H1 (cell line): ENCODE measurements around the gene ITPR1. TPM values are rescaled to one million over a fixed set of nuclear protein-coding genes. Genes with fewer than 3 reads are reported as not detected.

Source experiments
- CTCF ChIA-PET: fragments of 300-600 bp; sonication (Branson Sonifier 250); formaldehyde crosslinking; loops from one replicate; lab custom pipeline; 2021; ENCODE audit not compliant: partially characterized antibody; lab: Charles Lee
- POLR2A ChIA-PET: fragments of 300-600 bp; sonication (Branson Sonifier 250); formaldehyde crosslinking; loops from one replicate; lab custom pipeline; 2021; ENCODE audit warnings: inconsistent platforms; ENCODE audit not compliant: partially characterized antibody; lab: Charles Lee
- DNase-seq, 2 experiments: peaks; one replicate each; pipeline versions ENCODE4 v3.0.0 to v3.0.0-alpha.2; 2010 to 2022; ENCODE audit warnings: low spot score in 2 of 2, low read depth in 1 of 2, mixed read lengths in 1 of 2
- FAIRE-seq: peaks from 2 replicates; lab custom pipeline; 2011; peaks lifted over from hg19 to GRCh38; lab: Jason Lieb, UNC
- H2AFZ ChIP-seq: 2 replicates; pipeline ENCODE4 v1.8.1; 2012; ENCODE audit warnings: low read length, inconsistent platforms
- H2AK5ac ChIP-seq: 2 replicates; pipeline ENCODE4 v1.6.1; 2013; ENCODE audit warnings: low read depth, low read length
- H2BK120ac ChIP-seq: replicated peaks from 2 replicates; pipeline ENCODE3; 2013; ENCODE audit warnings: low read depth, low read length, inconsistent platforms
- H2BK12ac ChIP-seq: 2 replicates; pipeline ENCODE4 v1.6.1; 2013; ENCODE audit warnings: low read depth, low read length
- H2BK15ac ChIP-seq: 2 replicates; pipeline ENCODE4 v1.6.1; 2013; ENCODE audit warnings: low read length
- H2BK20ac ChIP-seq: 2 replicates; pipeline ENCODE4 v1.6.1; 2013; ENCODE audit warnings: low read length
- H2BK5ac ChIP-seq: 2 replicates; pipeline ENCODE4 v1.6.1; 2013; ENCODE audit warnings: low read depth, low read length
- H3K14ac ChIP-seq: 2 replicates; pipeline ENCODE4 v1.6.1; 2013; ENCODE audit warnings: inconsistent platforms; ENCODE audit not compliant: insufficient read length
- H3K18ac ChIP-seq: 2 replicates; pipeline ENCODE4 v1.6.1; 2013; ENCODE audit warnings: low read length; ENCODE audit errors: extremely low read depth
- H3K23ac ChIP-seq: 2 replicates; pipeline ENCODE4 v1.6.1; 2013; ENCODE audit warnings: inconsistent platforms; ENCODE audit not compliant: insufficient read length
- H3K23me2 ChIP-seq: 2 replicates; pipeline ENCODE4 v1.6.1; 2013; ENCODE audit warnings: low read depth, low read length
- H3K27ac ChIP-seq: 2 replicates; pipeline ENCODE4 v1.6.1; 2011; ENCODE audit warnings: low read depth, low read length, inconsistent platforms
- H3K27me3 ChIP-seq, 4 experiments: replicated peaks in 1 of 4; 1 replicate in 1 of 4; 2 replicates in 3 of 4; pipeline versions ENCODE4 v1.6.1 to v1.8.1; 2011 to 2013; ENCODE audit warnings: low read length in 3 of 4, mild to moderate bottlenecking in 3 of 4, inconsistent platforms in 2 of 4, mixed read lengths in 2 of 4, moderate library complexity in 1 of 4; ENCODE audit not compliant: control insufficient read depth in 3 of 4, insufficient read depth in 3 of 4; ENCODE audit errors: extremely low read depth in 1 of 4
- H3K36me3 ChIP-seq, 4 experiments: 2 replicates each; pipeline versions ENCODE4 v1.6.1 to v1.8.1; 2011 to 2013; ENCODE audit warnings: mild to moderate bottlenecking in 4 of 4, low read length in 3 of 4, moderate library complexity in 2 of 4, control low read depth in 1 of 4, inconsistent platforms in 1 of 4; ENCODE audit not compliant: insufficient read depth in 4 of 4, control insufficient read depth in 2 of 4
- H3K4ac ChIP-seq: replicated peaks from 2 replicates; pipeline ENCODE3; 2013; ENCODE audit warnings: low read length, low read depth, mixed read lengths, inconsistent platforms; ENCODE audit not compliant: insufficient read length
- H3K4me1 ChIP-seq, 4 experiments: replicated peaks in 1 of 4; 1 replicate in 1 of 4; 2 replicates in 3 of 4; pipeline versions ENCODE4 v1.6.1 to v1.8.1; 2011 to 2013; ENCODE audit warnings: low read length in 3 of 4, inconsistent platforms in 2 of 4, mixed read lengths in 1 of 4; ENCODE audit not compliant: insufficient read depth in 4 of 4, control insufficient read depth in 3 of 4
- H3K4me2 ChIP-seq, 2 experiments: 2 replicates each; pipeline versions ENCODE4 v1.6.1 to v1.8.1; 2011 to 2013; ENCODE audit warnings: low read depth in 2 of 2, low read length in 2 of 2, control low read depth in 1 of 2, inconsistent platforms in 1 of 2, mild to moderate bottlenecking in 1 of 2; ENCODE audit not compliant: insufficient read depth in 1 of 2
- H3K4me3 ChIP-seq, 4 experiments: fragments of 200-600, 300-600 bp in 1 of 4; sonication (generic), shearing (Covaris generic), sonication (Bioruptor Twin) in 1 of 4; 2 replicates each; pipeline versions ENCODE4 v1.5.1 to v1.8.1; 2011 to 2016; ENCODE audit warnings: low read length in 4 of 4, low read depth in 3 of 4, control low read depth in 2 of 4, inconsistent platforms in 2 of 4, mild to moderate bottlenecking in 2 of 4, mixed read lengths in 1 of 4, moderate library complexity in 1 of 4; ENCODE audit not compliant: insufficient read depth in 2 of 4; ENCODE audit errors: extremely low read depth in 1 of 4
- H3K56ac ChIP-seq: replicated peaks from 2 replicates; pipeline ENCODE3; 2013; ENCODE audit warnings: low read depth, mild to moderate bottlenecking, mixed read lengths, low read length, inconsistent platforms; ENCODE audit not compliant: insufficient read length
- H3K79me1 ChIP-seq: 2 replicates; pipeline ENCODE4 v1.6.1; 2013; ENCODE audit warnings: low read depth, low read length, control low read depth
- H3K79me2 ChIP-seq, 2 experiments: 2 replicates each; pipeline versions ENCODE4 v1.6.1 to v1.8.1; 2012 to 2013; ENCODE audit warnings: low read length in 2 of 2, mild to moderate bottlenecking in 2 of 2, inconsistent platforms in 1 of 2; ENCODE audit not compliant: insufficient read depth in 2 of 2, control insufficient read depth in 1 of 2
- H3K9ac ChIP-seq, 4 experiments: replicated peaks in 1 of 4; 1 replicate in 1 of 4; 2 replicates in 3 of 4; pipeline versions ENCODE4 v1.6.1 to v1.8.1; 2011 to 2013; ENCODE audit warnings: low read depth in 3 of 4, low read length in 3 of 4, control low read depth in 2 of 4, mild to moderate bottlenecking in 2 of 4, moderate library complexity in 2 of 4, inconsistent platforms in 1 of 4; ENCODE audit errors: extremely low read depth in 1 of 4
- H3K9me3 ChIP-seq, 2 experiments: 2 replicates each; pipeline versions ENCODE4 v1.6.1 to v1.8.1; 2012 to 2013; ENCODE audit warnings: mild to moderate bottlenecking in 2 of 2, moderate library complexity in 2 of 2, control low read depth in 1 of 2, inconsistent platforms in 1 of 2, low read depth in 1 of 2, low read length in 1 of 2, mixed read lengths in 1 of 2; ENCODE audit not compliant: insufficient read depth in 2 of 2
- H4K20me1 ChIP-seq, 2 experiments: replicated peaks in 1 of 2; 2 replicates each; pipeline versions ENCODE3 to v1.8.1; 2011 to 2013; ENCODE audit warnings: inconsistent platforms in 2 of 2, low read length in 2 of 2, mild to moderate bottlenecking in 1 of 2; ENCODE audit not compliant: insufficient read depth in 2 of 2, control insufficient read depth in 1 of 2
- H4K5ac ChIP-seq: 2 replicates; pipeline ENCODE4 v1.6.1; 2013; ENCODE audit warnings: low read length, low read depth, mixed read lengths, inconsistent platforms; ENCODE audit not compliant: insufficient read length
- H4K8ac ChIP-seq: 2 replicates; pipeline ENCODE4 v1.8.0; 2013; ENCODE audit warnings: mild to moderate bottlenecking, moderate library complexity, low read length, inconsistent platforms; ENCODE audit not compliant: insufficient read depth; ENCODE audit errors: extremely low read depth
- H4K91ac ChIP-seq: replicated peaks from 2 replicates; pipeline ENCODE3; 2013; ENCODE audit warnings: low read length, mixed read lengths, inconsistent platforms; ENCODE audit not compliant: insufficient read length
- ASH2L ChIP-seq: fragments of 200-600, 300-600 bp; sonication (generic); IDR thresholded peaks from one replicate; pipeline ENCODE4 v1.7.1; 2017; ENCODE audit warnings: low read length
- ATF3 ChIP-seq: IDR thresholded peaks from 2 replicates; pipeline ENCODE4 v1.6.1; 2011; ENCODE audit warnings: low read depth, mild to moderate bottlenecking, low read length; ENCODE audit not compliant: insufficient read depth
- BRCA1 ChIP-seq: IDR thresholded peaks from 2 replicates; pipeline ENCODE4 v1.6.1; 2012; ENCODE audit warnings: low read depth, low read length, improper control_type of control experiment
- CBX8 ChIP-seq: fragments of 300-800, 300-1000 bp; sonication (generic); IDR thresholded peaks from 2 replicates; pipeline ENCODE4 v1.7.1; 2016; ENCODE audit warnings: low read depth, low read length, borderline replicate concordance
- E2F6 ChIP-seq: IDR thresholded peaks from 2 replicates; pipeline ENCODE4 v1.6.1; 2012; ENCODE audit warnings: inconsistent platforms
- GABPA ChIP-seq: IDR thresholded peaks from 2 replicates; pipeline ENCODE4 v1.6.1; 2011; ENCODE audit warnings: mild to moderate bottlenecking, low read length, moderate library complexity, borderline replicate concordance; ENCODE audit not compliant: insufficient read depth
- KDM1A ChIP-seq: fragments of 200-600, 300-600 bp; sonication (generic); IDR thresholded peaks from 2 replicates; pipeline ENCODE4 v1.7.1; 2016; ENCODE audit warnings: mild to moderate bottlenecking, low read length, borderline replicate concordance
- RFX5 ChIP-seq: IDR thresholded peaks from 2 replicates; pipeline ENCODE4 v1.6.1; 2011; ENCODE audit warnings: low read depth, low read length, improper control_type of control experiment, borderline replicate concordance
- RNF2 ChIP-seq: fragments of 200-900, 300-1000 bp; sonication (generic); IDR thresholded peaks from 2 replicates; pipeline ENCODE4 v1.7.1; 2016; ENCODE audit warnings: borderline replicate concordance, low read depth, mild to moderate bottlenecking, antibody characterized with exemption, low read length; ENCODE audit not compliant: poor library complexity, severe bottlenecking; ENCODE audit errors: missing control alignments
- SIN3A ChIP-seq, 2 experiments: IDR thresholded peaks in 1 of 2; conservative IDR thresholded peaks in 1 of 2; 2 replicates each; pipeline ENCODE4 v1.6.1; 2011 to 2012; ENCODE audit warnings: low read length in 2 of 2, improper control_type of control experiment in 1 of 2, low read depth in 1 of 2, mild to moderate bottlenecking in 1 of 2
- WGBS, 2 experiments: shearing (Covaris generic) in 1 of 2; methylation state at CpG; one replicate each; pipeline versions ENCODE4 v1.1.6 to v1.1.7; 2013 to 2015; ENCODE audit warnings: low lambda C conversion rate in 2 of 2, mixed read lengths in 2 of 2, inconsistent platforms in 1 of 2, low coverage in 1 of 2, missing lambda C conversion rate in 1 of 2; ENCODE audit not compliant: insufficient replicate concordance in 2 of 2, insufficient coverage in 1 of 2, insufficient read length in 1 of 2; ENCODE audit errors: extremely low coverage in 1 of 2, missing lambda C conversion rate in 1 of 2; 5-methylcytosine and 5-hydroxymethylcytosine counted together
- polyA plus RNA-seq, 7 experiments: library from polyadenylated mRNA; depleted of rRNA in 3 of 7; stranded (reverse) in 5 of 7; unstranded in 2 of 7; fragments of >200 nt in 5 of 7; fragments of 200-250 nt in 2 of 7; gene quantifications; 1 replicate in 5 of 7; 2 replicates in 1 of 7; 4 replicates in 1 of 7; pipeline versions ENCODE4 v1.2.1 to v1.2.3, GENCODE V29; 2011 to 2013; ENCODE audit warnings: missing spikeins in 2 of 7, mixed read lengths in 2 of 7
- total RNA-seq: library from RNA; stranded (reverse); fragmentation: NEBNext Ultra II Directional; extraction: Animal tissue kit (Norgen Biotek cat#: 25700); gene quantifications from 2 replicates; pipeline ENCODE4 v1.2.1, GENCODE V29; 2021

Gene ITPR1
- total and polyA plus RNA-seq, 2 of the 8 experiments (the other 6 are each of a cell fraction or from before 2014, with no cell fraction given) = 2.5 to 16.3 TPM

- Histone ChIP-seq H3K9ac (no peak overlapping the region), H2AK5ac (no peak overlapping the region), H3K14ac (no peak overlapping the region), H3K9me3 (peaks cover 5 to 8% of the 10 kb centered on the region in 2 experiments; a peak in 2 of 4 replicates), H3K4me1 (peaks cover 0 to 1% (median 0%) of the 10 kb centered on the region in 4 experiments; a peak in 2 of 7 replicates), H2BK20ac (no peak overlapping the region), H2BK15ac (no peak overlapping the region), H3K4me3 (no peak overlapping the region), H4K8ac (no peak overlapping the region), H4K91ac (no peak overlapping the region), H3K18ac (no peak overlapping the region), H3K4me2 (no peak overlapping the region), H2AFZ (no peak overlapping the region), H2BK12ac (no peak overlapping the region), H3K27me3 (no peaks in the 10 kb centered on the region), H3K23me2 (no peaks in the 10 kb centered on the region; the same call in 1 of the 2 replicates), H3K56ac (no peak overlapping the region), H4K20me1 (no peaks in the 10 kb centered on the region), H3K79me1 (no peaks in the 10 kb centered on the region), H4K5ac (no peak overlapping the region), H3K27ac (no peak overlapping the region), H3K4ac (no peak overlapping the region), H3K79me2 (no peaks in the 10 kb centered on the region), H2BK120ac (no peak overlapping the region), H3K36me3 (no peaks in the 10 kb centered on the region; a peak in 1 of 8 replicates), H3K23ac (no peak overlapping the region), H2BK5ac (no peak overlapping the region)
- POLR2A ChIA-PET = no interaction called here
- WGBS, 2 experiments = 90% methylated on average over 3 of the region's 3 CpGs; no CpG with 5 or more reads in 1 of the 2 experiments
- FAIRE-seq (no peak), DNase-seq (no peak)
- CTCF ChIA-PET = no interaction called here
- TF ChIP-seq GABPA = no peak
- no peak for TF ChIP-seq ATF3
- TF ChIP-seq RNF2 = no peak
- no peak for TF ChIP-seq RFX5
- no peak for TF ChIP-seq CBX8
- no peak for TF ChIP-seq E2F6
- no peak for TF ChIP-seq SIN3A (conservative IDR thresholded peaks at IDR 0.05 in 1 of 2, IDR thresholded peaks at IDR 0.05 in 1 of 2; ENCODE audit: low read depth in 1 of 2, low read length in 2 of 2)
- TF ChIP-seq ASH2L = no peak
- TF ChIP-seq KDM1A = no peak
- no peak for TF ChIP-seq BRCA1
Measured at GRCh38 chr3:4819746-4820145, 326.6 kb downstream of the ITPR1 start.
